Daoy (cell line): ENCODE measurements around the gene TNS3. TPM values are rescaled to one million over a fixed set of nuclear protein-coding genes. Genes with fewer than 3 reads are reported as not detected.

ENCODE experiments used
- DNase-seq: peaks from one replicate; pipeline ENCODE4 v3.0.0-alpha.2; 2015; ENCODE audit warnings: low read depth
- total RNA-seq: library from RNA; depleted of rRNA; stranded (reverse); fragments of >200 nt; shearing (Covaris generic); gene quantifications from 2 replicates; pipeline ENCODE4 v1.2.3, GENCODE V29; 2014

TNS3 gene
- total RNA-seq, 1 experiment from 2014 or later, result 58.3 TPM

DNA sequence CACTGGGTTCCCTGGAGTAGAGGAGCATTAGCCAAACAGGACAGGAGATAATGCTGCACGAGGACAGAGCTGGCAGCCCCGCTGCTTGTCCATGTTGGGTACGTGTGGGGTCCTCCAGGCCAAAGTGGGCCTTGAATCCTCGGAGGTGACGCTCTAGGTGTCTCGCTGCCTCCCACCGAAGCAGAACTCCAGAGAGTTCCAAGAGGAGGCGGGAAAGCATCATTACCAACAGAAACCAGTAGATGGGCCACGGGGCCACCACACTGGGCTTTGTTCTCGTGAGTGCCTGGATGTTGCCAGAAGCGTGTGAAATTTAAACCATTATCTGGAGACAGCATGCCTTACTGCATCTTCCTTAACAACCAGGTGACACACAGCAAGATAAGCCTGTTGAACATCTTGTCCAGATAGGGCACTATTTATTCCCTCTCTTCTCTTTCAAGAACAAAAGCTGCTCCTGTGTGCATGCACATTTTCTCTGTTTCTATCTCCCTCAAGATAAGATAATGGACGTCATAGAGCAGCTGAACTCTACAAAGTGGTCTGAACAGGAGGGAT is 56.8 kb downstream of the TNS3 start:
- DNase-seq, result no peak

DNA sequence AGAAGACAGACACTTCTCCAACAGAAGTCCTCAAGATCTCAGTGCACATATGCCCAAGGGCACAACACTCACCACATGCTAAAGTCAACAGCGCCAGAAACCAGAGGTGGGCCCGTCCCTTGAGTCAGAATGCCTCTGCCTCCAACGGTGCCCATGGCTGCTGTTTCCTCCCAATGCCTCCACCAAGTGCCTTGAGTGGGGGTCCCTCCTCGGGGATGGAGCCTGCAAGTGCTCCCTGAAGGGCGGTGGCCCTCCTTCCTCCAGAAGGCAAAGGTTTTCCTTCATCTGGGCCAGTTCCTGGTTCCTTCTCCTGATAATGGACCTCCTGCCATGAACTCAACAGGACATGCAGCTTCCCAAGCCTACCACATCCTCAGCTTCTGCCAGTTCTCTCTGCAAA is 58.5 kb downstream of the TNS3 start:
- DNase-seq, result no peak

DNA sequence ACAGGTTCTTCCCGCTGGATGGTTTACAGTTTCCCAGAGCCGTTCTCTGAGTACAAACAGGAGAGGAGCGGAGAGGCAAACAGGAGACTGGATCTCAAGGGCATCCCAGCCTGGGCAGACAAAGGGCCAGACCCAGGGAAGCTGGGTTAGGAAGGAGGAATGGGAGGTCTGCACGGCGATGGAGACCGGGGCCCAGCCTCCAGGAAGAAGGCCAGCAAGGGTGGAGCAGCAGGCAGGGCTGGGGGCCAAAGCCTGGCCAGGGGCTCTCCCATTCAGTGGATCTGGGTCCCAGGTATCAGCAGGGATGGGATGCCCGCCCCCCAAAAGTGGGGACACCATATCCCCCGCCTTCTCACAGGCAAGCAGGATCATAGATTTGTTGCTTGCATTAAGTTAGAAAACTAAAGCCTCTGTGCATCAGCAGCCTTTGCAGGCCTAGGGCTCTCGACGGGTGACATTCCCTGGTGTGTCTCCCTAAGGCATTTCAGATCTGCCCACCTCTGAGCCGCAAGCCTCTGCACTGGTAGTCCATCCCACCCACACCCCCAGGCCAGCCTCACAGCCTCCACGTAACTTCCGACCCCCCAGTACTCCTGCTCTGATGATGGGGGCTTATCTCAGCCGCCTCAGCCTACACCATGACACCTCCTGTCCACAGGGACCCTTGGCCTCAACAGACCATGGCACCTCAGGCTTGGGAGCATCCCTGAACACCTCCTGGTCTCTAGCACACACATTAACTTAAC is 59.9 kb downstream of the TNS3 start:
- no peak for DNase-seq

DNA sequence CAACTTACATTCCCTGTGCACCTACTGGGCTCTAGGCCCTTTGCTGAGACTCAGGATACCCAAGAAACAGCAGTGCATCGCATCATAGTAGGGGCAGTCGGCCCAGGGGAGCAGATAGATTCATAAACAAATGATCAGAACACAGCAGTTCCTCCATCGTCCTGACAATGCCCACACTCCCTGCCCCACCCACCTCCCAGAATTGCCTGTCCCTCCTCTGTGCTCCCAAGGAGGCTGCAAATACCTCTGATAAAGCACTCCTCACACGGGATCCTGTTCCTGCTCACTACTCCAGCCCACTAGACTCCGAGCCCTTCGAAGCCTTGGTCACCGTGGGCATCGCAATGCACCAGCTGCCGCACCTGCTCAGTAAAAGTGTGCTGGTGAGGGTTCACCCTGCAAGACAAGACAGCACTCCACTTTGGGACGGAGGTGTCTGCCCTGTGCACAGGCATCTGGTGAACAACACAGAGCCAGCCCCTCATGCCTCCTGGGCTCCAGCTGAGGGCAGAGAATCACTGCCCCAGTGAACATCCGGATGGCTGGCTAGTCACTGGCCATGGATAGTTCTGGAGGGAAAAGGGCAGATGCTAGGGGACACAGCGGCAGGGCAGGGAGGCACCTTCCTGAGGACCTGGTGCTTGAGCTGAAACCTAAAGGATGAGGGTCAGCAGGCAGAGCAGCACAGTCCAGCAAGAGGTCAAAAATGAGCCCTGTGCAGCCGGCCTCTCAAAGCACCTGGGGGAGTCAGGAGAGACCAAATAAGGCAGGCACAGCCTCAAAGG is 60.7 kb downstream of the TNS3 start:
- DNase-seq, result no peak

DNA sequence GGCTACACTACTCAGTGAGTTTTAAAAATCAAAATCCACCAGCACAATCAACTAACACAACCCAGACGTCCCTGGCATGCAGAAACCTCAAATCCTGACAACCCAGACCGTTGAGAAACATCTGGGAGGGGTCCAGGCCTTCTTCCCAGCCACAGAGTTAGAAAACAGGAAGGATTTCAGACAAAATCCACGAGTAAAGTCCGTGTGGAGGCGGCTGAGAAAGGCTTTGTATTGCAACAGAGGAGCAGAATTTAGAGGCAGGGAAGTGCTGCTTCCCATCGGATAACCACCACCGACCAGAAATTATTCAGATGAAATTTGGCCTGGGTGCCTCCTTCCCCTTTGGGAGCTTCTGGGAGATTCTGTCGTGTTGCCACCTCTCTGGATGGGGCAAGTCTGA is 61.5 kb downstream of the TNS3 start:
- no peak for DNase-seq

DNA sequence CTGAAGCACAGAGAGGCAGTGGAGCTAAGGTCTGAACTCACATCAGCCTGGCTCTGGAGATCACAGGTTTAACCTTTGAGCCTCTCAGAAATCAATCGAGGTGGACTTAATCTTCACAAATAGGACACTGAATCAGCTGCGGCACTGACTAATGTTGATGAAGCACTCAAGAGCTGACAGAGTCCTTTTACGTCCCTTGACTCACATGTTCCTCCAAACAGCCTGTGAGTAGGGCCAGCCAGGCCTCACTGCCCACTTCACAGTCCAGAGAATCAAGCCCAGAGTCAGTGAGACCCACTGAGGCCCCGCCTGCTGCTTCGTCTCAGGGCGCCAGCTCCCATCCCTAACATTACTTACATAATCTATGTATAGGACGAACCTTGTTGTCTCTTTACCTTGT is 63.1 kb downstream of the TNS3 start:
- peak; percentile 54 for DNase-seq

DNA sequence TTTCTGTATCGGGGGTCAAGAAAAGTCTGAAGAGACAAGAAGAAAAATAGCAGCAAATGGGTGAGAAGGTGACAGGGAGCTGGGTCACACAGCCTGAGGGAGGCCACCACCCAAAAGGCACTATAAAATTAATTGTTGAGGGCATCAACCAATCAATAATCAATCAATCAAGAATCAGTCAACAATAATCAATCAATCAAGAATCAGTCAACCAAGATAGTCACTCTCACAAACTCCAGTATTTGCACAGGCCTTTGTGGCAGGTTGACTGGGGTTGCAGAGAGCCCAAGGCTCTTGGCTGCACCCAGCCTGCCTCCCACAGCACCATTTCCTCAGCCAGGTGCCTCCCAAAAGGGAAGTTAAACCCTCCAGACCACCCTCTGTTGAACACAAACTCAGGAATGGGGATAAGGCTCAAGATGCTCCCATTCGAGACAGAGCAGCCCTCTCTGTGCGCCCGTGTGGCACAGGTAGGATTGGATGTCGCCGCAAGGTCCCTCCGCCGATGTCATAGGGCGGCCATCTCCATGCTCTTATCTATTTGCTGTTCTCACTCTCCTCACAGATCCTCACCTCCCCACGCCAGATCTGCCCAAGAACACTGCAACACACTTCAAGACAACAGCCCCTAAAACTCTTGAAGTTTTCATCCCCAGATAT is 64.0 kb downstream of the TNS3 start:
- no peak for DNase-seq

DNA sequence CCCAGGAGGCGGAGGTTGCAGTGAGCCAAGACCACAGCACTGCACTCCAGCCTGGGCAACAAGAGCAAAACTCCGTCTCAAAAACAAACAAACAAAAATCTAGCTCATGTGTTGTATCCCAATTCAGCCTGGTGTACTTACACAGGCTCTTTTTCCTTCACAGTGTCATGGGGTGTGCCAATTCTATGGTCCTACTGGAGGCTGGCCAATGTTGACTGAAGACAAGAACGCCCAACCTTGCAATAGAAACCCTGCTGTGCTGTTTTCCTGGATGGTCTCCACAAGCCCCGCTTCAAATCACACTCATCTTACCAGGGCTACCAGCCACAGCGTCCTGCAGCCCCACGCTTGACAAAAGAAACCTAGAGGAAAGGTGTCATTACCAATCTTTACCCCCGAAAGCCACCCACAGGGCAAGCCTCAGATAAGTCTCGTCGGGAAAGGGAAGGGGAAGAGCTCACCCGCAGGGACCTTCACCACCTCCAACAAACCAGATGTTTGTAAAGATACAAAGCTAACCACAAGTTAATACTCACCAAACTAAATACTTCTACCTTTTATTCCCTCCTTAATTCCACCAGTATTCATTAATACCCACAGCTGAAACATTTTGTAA is 64.8 kb downstream of the TNS3 start:
- no peak for DNase-seq

DNA sequence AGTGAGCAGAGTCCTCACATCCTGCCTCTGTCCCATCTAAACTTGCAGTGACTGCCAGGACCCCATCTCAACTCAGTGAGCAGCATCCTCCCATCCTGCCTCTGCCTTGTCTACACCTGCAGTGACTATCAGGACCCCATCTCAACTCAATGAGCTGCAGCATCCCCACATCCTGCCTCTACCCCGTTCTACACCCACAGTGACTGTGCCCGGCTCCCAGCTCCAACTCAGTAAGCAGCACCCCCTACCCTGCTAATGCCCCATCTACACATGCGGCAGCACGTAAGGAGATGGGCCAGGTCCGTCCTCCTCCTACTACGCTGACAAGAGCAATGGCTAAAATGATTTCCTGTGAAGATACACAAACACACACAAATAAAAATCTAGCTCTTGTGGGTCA is 65.5 kb downstream of the TNS3 start:
- no peak for DNase-seq

DNA sequence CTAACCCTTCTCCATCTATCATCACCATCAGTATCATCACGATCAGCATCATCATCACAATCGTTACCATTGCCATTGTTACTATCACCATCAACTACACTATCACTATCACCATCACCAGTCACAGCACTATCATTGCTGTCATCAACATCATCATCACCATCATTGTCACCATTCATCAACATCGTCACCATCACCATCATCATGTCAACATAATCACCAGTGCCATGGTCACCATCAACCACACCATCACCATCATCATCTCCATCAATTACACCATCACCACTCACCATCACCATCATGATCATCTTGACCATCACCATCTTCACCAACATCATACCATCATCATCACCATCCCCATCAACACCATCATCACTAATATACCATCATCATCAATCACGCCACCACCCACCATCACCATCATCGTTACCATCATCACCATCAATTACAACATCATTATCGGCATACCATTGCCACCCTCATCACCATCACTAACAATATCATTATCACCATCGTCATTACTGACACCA is 66.5 kb downstream of the TNS3 start:
- DNase-seq, result no peak

DNA sequence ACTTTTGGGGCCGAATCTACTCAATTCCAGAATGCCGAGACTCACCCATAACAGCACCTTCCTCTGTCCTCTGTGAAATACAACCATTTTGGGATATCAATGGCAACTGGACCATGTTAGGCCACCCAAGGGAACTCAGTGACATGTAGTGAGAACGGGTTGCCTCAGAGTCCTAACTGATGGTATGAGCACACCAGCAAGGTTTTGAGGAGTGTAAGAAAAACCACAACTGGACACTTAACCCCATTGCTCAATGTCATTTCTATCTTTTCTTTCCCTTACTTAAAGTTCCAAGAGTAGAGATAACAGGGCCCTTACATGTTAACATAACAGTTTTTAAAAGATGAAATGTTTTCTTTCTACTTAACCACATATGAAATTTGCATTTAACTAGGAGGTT is 67.1 kb downstream of the TNS3 start:
- DNase-seq, result no peak

DNA sequence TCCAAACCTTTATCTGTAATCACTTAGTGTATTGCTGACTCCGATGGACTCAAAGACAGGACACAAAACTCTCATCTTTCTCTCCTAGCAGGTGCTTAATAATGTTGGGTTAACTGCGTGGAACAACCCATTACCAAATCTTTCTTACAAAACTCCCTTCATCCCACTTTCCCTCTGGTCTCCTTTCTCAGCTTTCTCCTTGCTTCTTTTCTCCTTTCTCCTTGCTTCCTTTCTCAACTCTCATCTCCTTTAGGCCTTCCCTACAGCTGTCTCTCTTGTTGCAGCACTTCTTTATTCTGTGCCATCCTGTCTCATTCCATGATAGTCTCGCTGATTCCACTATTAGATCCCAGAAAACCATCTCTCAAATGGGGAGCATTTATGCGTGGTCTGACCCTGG is 67.5 kb downstream of the TNS3 start:
- no peak for DNase-seq

DNA sequence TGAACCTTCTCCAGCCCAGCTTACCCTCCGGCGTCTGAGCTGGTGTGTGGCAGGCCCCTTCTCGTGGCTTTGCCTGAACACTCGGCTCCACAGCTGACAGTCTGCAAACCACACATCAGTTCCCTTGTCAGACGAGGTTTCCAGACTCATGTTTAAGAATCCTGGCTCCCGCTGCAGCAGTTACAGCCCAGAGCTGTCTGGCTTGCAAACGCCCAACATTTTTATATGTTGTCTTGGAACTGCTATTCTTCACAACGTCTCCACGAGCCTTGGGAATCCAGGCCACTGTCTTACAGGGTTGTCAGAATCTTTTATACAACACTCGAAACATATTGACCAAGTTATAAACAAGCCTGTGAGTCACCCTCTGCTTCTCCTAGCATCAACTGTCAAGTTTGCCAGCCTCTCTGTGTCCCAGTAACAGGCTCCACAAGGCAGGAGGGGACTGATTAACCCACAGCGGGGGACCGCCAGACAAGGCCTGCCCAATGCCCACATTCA is 68.1 kb downstream of the TNS3 start:
- no peak for DNase-seq

DNA sequence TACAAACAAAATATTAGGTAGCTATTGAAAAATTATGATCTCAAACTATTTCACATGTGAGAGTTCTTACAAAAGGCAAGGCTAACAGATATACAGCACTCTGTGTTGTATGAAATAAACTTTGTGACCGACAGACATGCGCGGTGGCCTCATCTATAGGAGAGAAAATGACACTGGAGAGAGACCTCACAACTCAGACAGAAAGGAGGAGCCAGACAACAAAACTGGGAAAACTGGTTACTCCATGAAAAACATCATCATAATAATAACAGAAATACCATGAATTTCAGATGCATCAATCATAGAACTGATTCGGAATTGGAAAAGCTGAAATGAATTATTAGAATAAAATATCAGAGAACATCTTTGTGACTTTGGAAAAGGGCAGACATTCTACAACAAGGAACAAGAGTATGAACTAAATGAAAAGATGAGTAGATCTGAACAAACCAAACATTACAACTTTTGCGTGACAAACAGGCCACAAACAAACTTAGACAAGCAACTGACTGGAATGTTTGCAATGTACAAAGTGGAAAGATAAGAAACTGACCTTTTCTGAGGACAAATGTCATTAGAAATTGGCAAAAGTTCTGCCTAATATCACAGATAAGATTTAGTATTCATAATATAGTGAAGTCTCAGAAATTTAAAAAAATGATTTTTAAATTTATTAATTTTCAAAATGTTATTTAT is 69.3 kb downstream of the TNS3 start:
- DNase-seq, result no peak

DNA sequence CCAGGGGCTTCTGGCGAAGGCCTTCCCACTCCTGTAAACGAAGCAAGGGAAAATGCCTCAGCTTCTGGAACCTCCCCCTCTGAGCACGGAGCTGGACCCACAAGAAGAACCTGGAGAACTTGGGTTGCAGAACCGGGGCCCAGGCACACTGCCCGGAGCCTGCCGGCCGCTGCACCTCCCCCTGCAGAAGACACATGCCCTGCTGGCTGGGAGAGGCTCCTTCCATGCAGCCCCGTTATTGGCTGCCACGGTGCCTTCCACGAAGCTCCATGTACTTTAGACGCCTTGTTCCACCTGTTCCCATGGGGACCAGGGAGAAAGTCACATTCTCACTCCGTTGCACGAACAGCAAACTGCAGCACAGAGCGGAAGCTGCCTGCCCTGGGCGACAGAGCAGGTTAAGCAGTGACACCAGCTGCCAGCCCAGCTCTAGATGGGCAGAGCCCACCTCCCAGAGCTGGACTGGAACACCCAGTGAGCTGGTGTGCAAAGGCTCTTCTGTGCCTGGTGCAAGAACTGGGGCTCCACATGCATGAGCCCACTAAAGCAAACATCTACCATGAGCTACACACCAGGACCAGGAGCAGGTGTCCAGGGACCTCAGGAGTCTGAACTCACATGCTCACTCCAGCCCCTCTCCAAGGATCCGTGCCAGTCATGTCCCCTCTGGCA is 70.1 kb downstream of the TNS3 start:
- DNase-seq, result no peak

DNA sequence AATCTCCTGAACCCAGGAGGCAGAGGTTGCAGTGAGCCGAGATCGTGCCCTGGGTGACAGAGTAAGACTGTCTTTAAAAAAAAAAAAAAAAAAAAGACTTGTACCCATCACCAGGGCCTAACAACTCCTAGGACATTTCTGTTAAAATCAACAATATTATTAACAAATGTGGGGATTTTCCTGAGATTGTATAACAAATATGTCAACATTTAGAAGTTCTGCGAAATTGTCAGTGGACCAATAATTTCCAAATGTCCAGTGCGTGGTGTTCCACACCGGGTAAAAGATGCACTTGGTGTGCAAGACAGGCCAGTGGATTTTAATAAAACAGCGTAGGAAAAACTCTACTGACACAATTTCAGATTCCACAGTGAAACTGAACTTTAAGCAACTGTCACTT is 71.1 kb downstream of the TNS3 start:
- DNase-seq, result no peak

DNA sequence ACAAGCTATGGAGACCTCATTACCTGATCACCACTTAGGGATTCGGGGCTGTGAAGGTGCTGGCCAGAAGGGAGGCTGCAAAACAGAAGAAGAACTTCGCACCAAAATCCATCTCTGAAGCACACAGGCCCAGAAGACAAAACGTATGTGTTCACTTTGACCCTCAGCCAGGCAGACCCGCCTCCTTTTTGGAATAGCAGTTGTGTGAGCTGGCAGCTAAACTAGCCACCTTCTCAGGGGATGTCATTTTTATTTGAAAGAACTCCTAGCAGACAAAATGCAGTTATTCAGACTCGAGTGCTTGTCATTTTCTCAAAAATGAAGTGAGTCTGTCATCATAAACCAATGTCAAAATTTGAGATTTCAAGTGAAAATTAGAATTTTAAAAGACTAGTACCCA is 71.7 kb downstream of the TNS3 start:
- DNase-seq, result no peak

DNA sequence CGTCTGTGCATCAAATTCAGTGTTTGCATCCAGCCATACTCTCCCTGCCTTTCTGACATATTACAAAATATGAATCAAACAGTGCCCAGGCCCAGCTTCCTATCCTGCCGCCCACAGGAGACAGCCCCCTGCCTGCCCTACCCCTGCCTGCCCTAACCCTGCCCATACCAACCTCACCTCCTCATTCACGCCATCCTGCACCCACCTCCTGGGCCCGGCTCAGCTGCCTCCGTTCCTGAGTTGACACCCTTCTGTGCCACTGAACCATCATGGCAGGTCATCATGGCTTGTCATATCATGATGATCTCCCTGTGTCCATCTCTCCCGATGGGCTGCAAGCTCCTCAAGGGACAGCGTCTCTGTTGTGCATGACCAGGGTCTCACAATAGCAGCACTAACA is 72.3 kb downstream of the TNS3 start:
- DNase-seq, result no peak

DNA sequence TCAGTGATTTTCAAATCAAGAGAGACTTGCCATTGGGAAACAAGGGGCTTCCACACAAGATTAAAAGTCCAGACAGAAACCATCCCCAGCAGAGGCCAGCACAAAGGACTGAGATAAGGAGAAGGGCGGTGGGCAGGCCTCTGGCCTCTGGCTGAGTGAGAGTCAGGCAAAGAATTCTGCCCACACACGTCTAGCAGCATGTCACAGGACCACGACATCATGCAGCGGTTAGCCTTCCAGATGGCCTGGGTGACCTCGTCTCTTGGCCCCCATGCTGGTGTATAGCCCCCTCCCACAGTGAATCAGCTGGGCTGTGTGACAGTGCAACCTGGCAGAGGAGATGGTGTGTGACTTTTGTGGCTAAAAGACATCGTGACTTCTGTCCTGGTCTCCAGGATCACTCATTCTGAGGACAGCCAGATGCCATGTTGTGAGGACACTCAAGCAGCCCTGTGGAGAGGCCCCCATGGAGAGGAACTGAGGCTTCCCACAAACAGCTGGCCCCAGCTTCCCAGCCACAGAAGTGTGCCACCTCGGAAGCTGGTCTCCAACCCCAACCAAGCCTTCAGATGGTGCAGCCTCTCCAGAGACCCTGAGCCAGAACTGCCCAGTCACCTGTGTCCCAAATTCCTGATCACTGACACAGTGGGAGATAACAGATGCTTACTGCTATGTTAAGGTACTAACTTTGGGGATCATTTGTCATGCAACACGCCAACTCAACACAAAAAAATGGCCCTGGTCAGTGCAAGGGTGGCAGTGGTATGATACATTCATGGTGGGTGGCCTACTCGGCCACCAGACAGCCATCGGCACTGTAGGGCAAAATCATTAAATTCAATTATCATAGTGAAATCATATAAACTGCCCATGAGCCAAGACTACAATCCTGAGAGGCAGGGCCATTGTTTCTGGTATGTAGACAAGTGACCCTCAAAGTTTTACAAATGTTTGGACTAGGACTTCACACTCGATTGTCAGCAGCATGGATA is 73.2 kb downstream of the TNS3 start:
- DNase-seq, result peak; percentile 45
